K562 (cell line): ENCODE results near the gene TANC1.

Experiments
- CREM ChIP-seq: IDR thresholded peaks from 2 replicates; pipeline ENCODE4 v1.6.1; 2014; ENCODE audit warnings: antibody characterized with exemption, low read depth
- CTCF ChIP-seq, 3 experiments: IDR thresholded peaks in 2 of 3; conservative IDR thresholded peaks in 1 of 3; 2 replicates each; pipeline ENCODE4 v1.5.1; 2011 to 2012; ENCODE audit warnings: low read length in 3 of 3, mild to moderate bottlenecking in 3 of 3, control low read depth in 2 of 3, improper control_type of control experiment in 1 of 3, inconsistent platforms in 1 of 3, low read depth in 1 of 3, mixed read lengths in 1 of 3, moderate library complexity in 1 of 3; ENCODE audit not compliant: insufficient read depth in 2 of 3
- ELK1 ChIP-seq: sonication (generic); formaldehyde crosslinking; IDR thresholded peaks from 2 replicates; pipeline ENCODE4 v1.8.1; 2022; ENCODE audit warnings: missing genetic modification reagents
- ESRRA ChIP-seq: fragments of 450-650 bp; IDR thresholded peaks from 2 replicates; pipeline ENCODE4 v1.6.1; 2014; ENCODE audit warnings: low read depth, mild to moderate bottlenecking, moderate library complexity, borderline replicate concordance
- FOXA1 ChIP-seq: fragments of 450-650 bp; IDR thresholded peaks from 2 replicates; pipeline ENCODE4 v1.6.1; 2016; ENCODE audit warnings: mild to moderate bottlenecking, borderline replicate concordance
- HMG20B ChIP-seq: fragments of 250-450 bp; sonication (Bioruptor Pico); IDR thresholded peaks from 2 replicates; pipeline ENCODE4 v1.5.0; 2021; ENCODE audit warnings: mild to moderate bottlenecking
- NFATC3 ChIP-seq: fragments of 450-650 bp; IDR thresholded peaks from 2 replicates; pipeline ENCODE4 v1.6.1; 2017; ENCODE audit warnings: mild to moderate bottlenecking
- TCF7L2 ChIP-seq: fragments of 150-350 bp; IDR thresholded peaks from 2 replicates; pipeline ENCODE4 v1.6.1; 2016; ENCODE audit warnings: low read depth, mild to moderate bottlenecking, low read length, moderate library complexity
- ZNF274 ChIP-seq: IDR thresholded peaks from 2 replicates; pipeline ENCODE4 v1.6.1; 2011; ENCODE audit warnings: low read depth, mild to moderate bottlenecking, low read length, moderate library complexity, borderline replicate concordance

GRCh38 chr2:158970241-158970751, 1.9 kb downstream of the TANC1 start:
- TF ChIP-seq TCF7L2, result no peak
- no peak for TF ChIP-seq ELK1 (CRISPR knock-in tag)
- no peak for TF ChIP-seq CREM
- TF ChIP-seq CTCF (IDR thresholded peaks at IDR 0.05 in 2 of 3, conservative IDR thresholded peaks at IDR 0.05 in 1 of 3; ENCODE audit: insufficient read depth in 2 of 3, low read depth in 1 of 3, low read length in 3 of 3), result no peak
- TF ChIP-seq ZNF274, result no peak
- TF ChIP-seq FOXA1, result no peak
- TF ChIP-seq HMG20B (CRISPR knock-in tag), result no peak
- no peak for TF ChIP-seq NFATC3
- TF ChIP-seq ESRRA, result no peak
